Measurements from ENCODE around the gene TRAF3. TPM values are rescaled to one million over a fixed set of nuclear protein-coding genes. Genes with fewer than 3 reads are reported as not detected.
A peak's percentile ranks its signal among the peaks of the same experiment; 100 is the strongest.

Gene TRAF3
- total RNA-seq, 1 experiment from 2014 or later = 49.3 TPM

- TF ChIP-seq EZH2 (IDR thresholded peaks at IDR 0.05; ENCODE audit: borderline replicate concordance, low read depth, low read length, poor library complexity, severe bottlenecking) = no peak
- TF ChIP-seq, protein P1, sequence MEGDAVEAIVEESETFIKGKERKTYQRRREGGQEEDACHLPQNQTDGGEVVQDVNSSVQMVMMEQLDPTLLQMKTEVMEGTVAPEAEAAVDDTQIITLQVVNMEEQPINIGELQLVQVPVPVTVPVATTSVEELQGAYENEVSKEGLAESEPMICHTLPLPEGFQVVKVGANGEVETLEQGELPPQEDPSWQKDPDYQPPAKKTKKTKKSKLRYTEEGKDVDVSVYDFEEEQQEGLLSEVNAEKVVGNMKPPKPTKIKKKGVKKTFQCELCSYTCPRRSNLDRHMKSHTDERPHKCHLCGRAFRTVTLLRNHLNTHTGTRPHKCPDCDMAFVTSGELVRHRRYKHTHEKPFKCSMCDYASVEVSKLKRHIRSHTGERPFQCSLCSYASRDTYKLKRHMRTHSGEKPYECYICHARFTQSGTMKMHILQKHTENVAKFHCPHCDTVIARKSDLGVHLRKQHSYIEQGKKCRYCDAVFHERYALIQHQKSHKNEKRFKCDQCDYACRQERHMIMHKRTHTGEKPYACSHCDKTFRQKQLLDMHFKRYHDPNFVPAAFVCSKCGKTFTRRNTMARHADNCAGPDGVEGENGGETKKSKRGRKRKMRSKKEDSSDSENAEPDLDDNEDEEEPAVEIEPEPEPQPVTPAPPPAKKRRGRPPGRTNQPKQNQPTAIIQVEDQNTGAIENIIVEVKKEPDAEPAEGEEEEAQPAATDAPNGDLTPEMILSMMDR (conservative IDR thresholded peaks at IDR 0.05; ENCODE audit: low read depth, low read length) = no peak
- Histone ChIP-seq H3K4me3 (ENCODE audit: low read depth, low read length, poor library complexity, severe bottlenecking) (no peak overlapping the region), H3K9me3 (ENCODE audit: low read depth, low read length, poor library complexity, severe bottlenecking) (peaks cover 11% of the 10 kb centered on the region), H3K27ac (ENCODE audit: low read depth, low read length, poor library complexity, severe bottlenecking) (no peak overlapping the region), H3K4me1 (ENCODE audit: insufficient read depth, low read length, poor library complexity, severe bottlenecking) (peaks cover 34% of the 10 kb centered on the region), H3K27me3 (replicated peaks; ENCODE audit: insufficient read depth, low read depth, low read length, poor library complexity) (no peaks in the 10 kb centered on the region), H3K36me3 (ENCODE audit: insufficient read depth, low read length, poor library complexity, severe bottlenecking) (no peaks in the 10 kb centered on the region)
- intact Hi-C loops (cut with micrococcal nuclease; ENCODE audit: unreplicated experiment) = no loop called here
- CTCF ChIA-PET = interaction anchor here (0.6 kb wide), 1 partner anchor 271 kb away, joined by 3 read pairs; no protein-coding TSS in a partner anchor
- no peak for DNase-seq (ENCODE audit: low spot score)
- BruUV-seq (replicated peaks) = no TSS peak
- POLR2A ChIA-PET (ENCODE audit: low non-redundant PET) = no interaction called here
Measured at GRCh38 chr14:102796661-102797190, 19.5 kb downstream of the TRAF3 start.

DNA sequence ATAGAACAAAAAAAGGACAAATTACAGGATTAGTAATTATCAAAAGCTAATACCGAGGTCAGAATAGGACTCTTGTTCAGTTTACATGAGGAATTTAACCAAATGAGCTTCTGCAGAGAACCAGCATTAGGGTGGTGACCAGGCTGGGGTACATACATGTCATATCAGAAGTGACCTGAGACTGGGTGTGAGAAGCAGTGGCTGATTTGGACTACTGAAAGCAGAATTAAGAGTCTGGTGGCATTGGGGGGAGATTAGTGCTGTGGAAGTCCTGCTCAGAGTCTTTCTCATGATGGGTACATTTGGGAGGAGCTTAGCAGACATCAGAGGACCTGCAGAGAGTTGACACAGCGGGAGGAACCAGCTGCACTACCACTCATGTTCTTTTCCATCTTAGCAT, 21.7 kb downstream of the TRAF3 start:
- peaks cover 34% of the 10 kb centered on the region for H3K4me1 ChIP-seq (ENCODE audit: insufficient read depth, low read length, poor library complexity, severe bottlenecking)
- ChIA-PET CTCF (no interaction called here), POLR2A (ENCODE audit: low non-redundant PET) (interaction anchor here (0.5 kb wide), 1 partner anchor 10 kb away, joined by 3 read pairs; no protein-coding TSS in a partner anchor)
- H3K27me3 ChIP-seq (replicated peaks; ENCODE audit: insufficient read depth, low read depth, low read length, poor library complexity) = no peaks in the 10 kb centered on the region
- peaks cover 2% of the 10 kb centered on the region for H3K9me3 ChIP-seq (ENCODE audit: low read depth, low read length, poor library complexity, severe bottlenecking)
- TF ChIP-seq EZH2 (IDR thresholded peaks at IDR 0.05; ENCODE audit: borderline replicate concordance, low read depth, low read length, poor library complexity, severe bottlenecking) = no peak
- TF ChIP-seq, protein P1 (conservative IDR thresholded peaks at IDR 0.05; ENCODE audit: low read depth, low read length) = no peak
- no peak overlapping the region for H3K4me3 ChIP-seq (ENCODE audit: low read depth, low read length, poor library complexity, severe bottlenecking)
- no peaks in the 10 kb centered on the region for H3K36me3 ChIP-seq (ENCODE audit: insufficient read depth, low read length, poor library complexity, severe bottlenecking)
- no peak overlapping the region for H3K27ac ChIP-seq (ENCODE audit: low read depth, low read length, poor library complexity, severe bottlenecking)
- BruUV-seq (replicated peaks) = no TSS peak
- intact Hi-C loops (cut with micrococcal nuclease; ENCODE audit: unreplicated experiment) = no loop called here
- DNase-seq (ENCODE audit: low spot score) = no peak

GRCh38 chr14:102799684-102800562, 22.7 kb downstream of the TRAF3 start:
- no peak for TF ChIP-seq EZH2 (IDR thresholded peaks at IDR 0.05; ENCODE audit: borderline replicate concordance, low read depth, low read length, poor library complexity, severe bottlenecking)
- TF ChIP-seq, protein P1 (conservative IDR thresholded peaks at IDR 0.05; ENCODE audit: low read depth, low read length) = no peak
- POLR2A ChIA-PET (ENCODE audit: low non-redundant PET) = no interaction called here
- H3K27me3 ChIP-seq (replicated peaks; ENCODE audit: insufficient read depth, low read depth, low read length, poor library complexity) = no peaks in the 10 kb centered on the region
- no peaks in the 10 kb centered on the region for H3K9me3 ChIP-seq (ENCODE audit: low read depth, low read length, poor library complexity, severe bottlenecking)
- intact Hi-C loops (cut with micrococcal nuclease; ENCODE audit: unreplicated experiment) = no loop called here
- CTCF ChIA-PET = no interaction called here
- peak overlapping the region; percentile 68 for H3K27ac ChIP-seq (ENCODE audit: low read depth, low read length, poor library complexity, severe bottlenecking)
- DNase-seq (ENCODE audit: low spot score) = no peak
- H3K4me1 ChIP-seq (ENCODE audit: insufficient read depth, low read length, poor library complexity, severe bottlenecking) = peaks cover 29% of the 10 kb centered on the region
- no peaks in the 10 kb centered on the region for H3K36me3 ChIP-seq (ENCODE audit: insufficient read depth, low read length, poor library complexity, severe bottlenecking)
- no peak overlapping the region for H3K4me3 ChIP-seq (ENCODE audit: low read depth, low read length, poor library complexity, severe bottlenecking)
- no TSS peak for BruUV-seq (replicated peaks)

Data from A673 (cell line).